Tibial nerve (tissue), 4 donors: Measurements from ENCODE around the gene MYL12B. TPM values are rescaled to one million over a fixed set of nuclear protein-coding genes. Genes with fewer than 3 reads are reported as not detected.
"Not testable (repeated sequence)": the region's sequence is repeated elsewhere in the genome, so short reads cannot be mapped to it uniquely, and the experiment has no call there.

Experiments used
- DNase-seq, 2 donors: peaks; one replicate each; pipeline ENCODE4 v3.0.0-alpha.2; 2019; ENCODE audit warnings: low spot score in 2 of 2
- H3K27ac ChIP-seq, 4 donors: fragments of 200-600 bp; sonication (generic) in 3 of 4; one replicate each; pipeline ENCODE4 v1.5.1; 2017 to 2019; ENCODE audit warnings: mild to moderate bottlenecking in 1 of 4
- H3K27me3 ChIP-seq, 2 donors: fragments of 200-600 bp; sonication (generic) in 1 of 2; one replicate each; pipeline versions ENCODE4 v1.5.1 to v1.6.0; 2017 to 2019
- H3K36me3 ChIP-seq, 3 donors: fragments of 200-600 bp; sonication (generic); one replicate each; pipeline ENCODE4 v1.5.1; 2018 to 2019
- H3K4me1 ChIP-seq, 4 donors: fragments of 200-600 bp; sonication (generic) in 3 of 4; one replicate each; pipeline ENCODE4 v1.5.1; 2017 to 2019
- H3K4me3 ChIP-seq, 4 donors: fragments of 200-600 bp; sonication (generic) in 3 of 4; one replicate each; pipeline ENCODE4 v1.5.1; 2017 to 2019; ENCODE audit warnings: mild to moderate bottlenecking in 1 of 4, moderate library complexity in 1 of 4
- H3K9me3 ChIP-seq, 4 donors: fragments of 200-600 bp; sonication (generic) in 3 of 4; one replicate each; pipeline ENCODE4 v1.5.1; 2017 to 2019
- EP300 ChIP-seq, 2 donors: sonication (generic); formaldehyde crosslinking; IDR thresholded peaks; one replicate each; pipeline ENCODE4 v1.6.1; 2017; ENCODE audit warnings: antibody characterized with exemption in 2 of 2, mild to moderate bottlenecking in 1 of 2
- POLR2A ChIP-seq, 2 donors: fragments of 450-650 bp; IDR thresholded peaks; one replicate each; pipeline ENCODE4 v1.6.1; 2017; ENCODE audit warnings: antibody characterized with exemption in 2 of 2, mild to moderate bottlenecking in 2 of 2, moderate library complexity in 2 of 2
- WGBS, 2 donors: methylation state at CpG; one replicate each; pipeline ENCODE4 v1.1.5; 2018; 5-methylcytosine and 5-hydroxymethylcytosine counted together
- total RNA-seq, 4 donors: library from RNA; depleted of rRNA; stranded (reverse); fragments of >200 nt; gene quantifications; one replicate each; pipeline ENCODE4 v1.1.0, GENCODE V29; 2016
- TF ChIP-seq, protein P1 (sequence below), 5 experiments: fragments of 200-600 bp in 3 of 5; fragments of 450-650 bp in 2 of 5; sonication (generic) in 3 of 5; IDR thresholded peaks; one replicate each; pipeline ENCODE4 v1.5.1; 2016 to 2019; ENCODE audit warnings: antibody characterized with exemption in 5 of 5, mild to moderate bottlenecking in 3 of 5, moderate library complexity in 2 of 5

The MYL12B gene
- total RNA-seq, 4 donors from 2014 or later: 244 to 321 (median 281) TPM

DNA sequence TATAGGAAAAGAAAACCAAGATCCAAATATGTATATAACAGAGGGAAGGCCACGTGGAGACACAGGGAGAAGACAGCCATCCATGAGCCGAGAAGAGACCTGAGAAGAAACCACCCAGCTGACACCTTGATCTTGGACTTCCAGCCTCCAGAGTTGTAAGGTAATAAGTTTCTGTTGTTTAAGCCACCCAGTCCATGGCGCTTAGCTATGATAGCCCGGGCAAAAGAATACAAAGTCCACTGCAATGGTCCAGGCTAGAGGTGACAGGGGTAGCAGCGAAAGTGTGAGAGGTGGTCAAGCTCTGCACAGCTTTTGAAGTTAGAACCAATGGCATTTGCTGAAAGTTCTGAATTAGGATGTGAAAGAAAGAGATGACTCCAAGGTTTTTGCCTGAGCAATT lies 44.9 kb upstream of the MYL12B start:
- no peak overlapping the region for H3K4me3 ChIP-seq
- 85 to 92% methylated on average over 5 of the region's 5 CpGs for WGBS, 2 donors
- DNase-seq: no peak
- no peaks in the 10 kb centered on the region for H3K9me3 ChIP-seq
- peaks cover 0 to 29% (median 6%) of the 10 kb centered on the region in 4 donors for H3K4me1 ChIP-seq
- TF ChIP-seq EP300 (IDR thresholded peaks at IDR 0.05) (no peak), POLR2A (IDR thresholded peaks at IDR 0.05) (no peak)
- TF ChIP-seq, protein P1, sequence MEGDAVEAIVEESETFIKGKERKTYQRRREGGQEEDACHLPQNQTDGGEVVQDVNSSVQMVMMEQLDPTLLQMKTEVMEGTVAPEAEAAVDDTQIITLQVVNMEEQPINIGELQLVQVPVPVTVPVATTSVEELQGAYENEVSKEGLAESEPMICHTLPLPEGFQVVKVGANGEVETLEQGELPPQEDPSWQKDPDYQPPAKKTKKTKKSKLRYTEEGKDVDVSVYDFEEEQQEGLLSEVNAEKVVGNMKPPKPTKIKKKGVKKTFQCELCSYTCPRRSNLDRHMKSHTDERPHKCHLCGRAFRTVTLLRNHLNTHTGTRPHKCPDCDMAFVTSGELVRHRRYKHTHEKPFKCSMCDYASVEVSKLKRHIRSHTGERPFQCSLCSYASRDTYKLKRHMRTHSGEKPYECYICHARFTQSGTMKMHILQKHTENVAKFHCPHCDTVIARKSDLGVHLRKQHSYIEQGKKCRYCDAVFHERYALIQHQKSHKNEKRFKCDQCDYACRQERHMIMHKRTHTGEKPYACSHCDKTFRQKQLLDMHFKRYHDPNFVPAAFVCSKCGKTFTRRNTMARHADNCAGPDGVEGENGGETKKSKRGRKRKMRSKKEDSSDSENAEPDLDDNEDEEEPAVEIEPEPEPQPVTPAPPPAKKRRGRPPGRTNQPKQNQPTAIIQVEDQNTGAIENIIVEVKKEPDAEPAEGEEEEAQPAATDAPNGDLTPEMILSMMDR (IDR thresholded peaks at IDR 0.05): no peak
- H3K27me3 ChIP-seq: no peaks in the 10 kb centered on the region
- H3K36me3 ChIP-seq: peaks cover 0 to 10% (median 0%) of the 10 kb centered on the region in 3 donors
- peak overlapping the region in 2 of 4 donors; percentile 29 to 58 for H3K27ac ChIP-seq

DNA sequence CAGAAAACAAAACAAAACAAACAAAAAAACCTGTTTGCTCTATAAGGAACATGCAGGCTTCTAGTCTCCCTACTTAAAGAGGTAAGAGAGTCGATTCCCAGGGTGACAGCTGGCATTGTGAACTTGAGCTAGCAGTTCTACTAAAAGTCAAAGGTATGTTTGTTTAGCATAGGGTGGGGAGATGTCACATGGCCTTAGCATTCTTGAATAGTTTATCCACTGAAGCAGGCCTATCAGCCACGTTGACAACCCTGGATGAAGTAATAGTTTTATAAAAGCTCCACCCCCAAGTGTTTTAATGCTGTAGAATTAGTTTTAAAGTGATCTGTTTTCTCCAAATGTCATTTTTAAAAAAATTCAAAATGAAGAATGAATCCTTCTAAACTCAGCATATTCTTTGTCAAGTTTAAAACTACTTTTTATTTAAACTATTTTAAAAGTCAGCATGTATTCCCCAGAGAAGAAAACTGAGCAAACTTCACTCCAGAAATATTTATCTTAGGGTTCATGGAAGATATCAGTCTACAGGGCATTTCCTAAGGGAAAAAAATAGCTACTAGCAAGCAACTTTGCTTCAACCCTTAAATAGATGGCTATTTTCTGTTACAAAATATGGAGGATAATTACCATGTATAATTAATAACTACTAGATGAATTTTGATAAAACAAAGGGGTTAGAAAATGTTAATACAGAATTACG lies 43.8 kb upstream of the MYL12B start:
- Histone ChIP-seq H3K4me3 (no peak overlapping the region), H3K4me1 (peaks cover 0 to 25% (median 3%) of the 10 kb centered on the region in 4 donors), H3K27ac (peak overlapping the region in 2 of 4 donors; percentile 21 to 58), H3K9me3 (no peaks in the 10 kb centered on the region), H3K27me3 (no peaks in the 10 kb centered on the region), H3K36me3 (peaks cover 0 to 10% (median 0%) of the 10 kb centered on the region in 3 donors)
- TF ChIP-seq, protein P1 (IDR thresholded peaks at IDR 0.05): no peak
- TF ChIP-seq EP300 (IDR thresholded peaks at IDR 0.05): no peak
- no peak for TF ChIP-seq POLR2A (IDR thresholded peaks at IDR 0.05)
- no peak for DNase-seq
- 36 to 45% methylated on average over 3 of the region's 3 CpGs for WGBS, 2 donors

DNA sequence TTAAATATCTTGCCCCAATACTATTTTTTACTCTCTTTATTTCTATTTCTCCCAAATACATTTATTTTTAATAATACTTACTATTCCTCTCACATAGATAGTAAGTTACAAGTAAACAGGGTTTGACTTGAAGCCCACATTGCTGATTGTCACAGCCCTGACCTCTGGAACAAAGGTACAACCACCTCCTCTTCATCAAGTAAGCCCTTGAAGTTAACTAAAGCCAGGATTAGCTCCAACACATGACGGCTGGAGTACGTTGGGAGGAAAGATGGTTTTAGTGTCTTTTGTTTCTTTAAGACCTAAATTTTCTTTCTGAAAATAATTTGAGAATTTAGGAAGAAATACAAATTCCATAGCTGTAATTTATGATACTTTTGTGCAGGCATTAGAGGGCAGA lies 43.1 kb upstream of the MYL12B start:
- 66 to 68% methylated on average over 2 of the region's 2 CpGs for WGBS, 2 donors
- Histone ChIP-seq H3K9me3 (no peaks in the 10 kb centered on the region), H3K4me3 (no peak overlapping the region), H3K36me3 (peaks cover 0 to 10% (median 0%) of the 10 kb centered on the region in 3 donors), H3K4me1 (peaks cover 0 to 25% (median 2%) of the 10 kb centered on the region in 4 donors), H3K27me3 (no peaks in the 10 kb centered on the region), H3K27ac (peak overlapping the region in 2 of 4 donors; percentile 21 to 57)
- TF ChIP-seq POLR2A (IDR thresholded peaks at IDR 0.05) (no peak), EP300 (IDR thresholded peaks at IDR 0.05) (no peak)
- TF ChIP-seq, protein P1 (IDR thresholded peaks at IDR 0.05): no peak
- DNase-seq: no peak

DNA sequence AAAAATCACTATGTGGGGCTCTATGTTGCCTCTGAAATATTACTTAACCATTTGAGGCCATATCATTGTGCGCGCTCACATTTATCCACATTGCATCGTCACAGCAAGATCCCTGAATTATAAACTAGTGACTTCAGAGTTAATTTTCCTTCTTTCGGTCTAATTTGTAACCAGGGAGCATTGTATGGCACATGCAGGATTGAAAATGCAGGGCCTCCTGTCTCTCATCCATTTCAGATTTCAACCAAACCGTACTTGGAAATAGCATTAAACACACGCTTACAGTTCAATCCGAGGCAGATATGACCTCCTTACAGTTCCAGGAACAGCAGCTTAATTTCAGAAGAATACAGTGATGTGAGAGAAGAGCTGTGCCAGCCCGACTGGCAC lies 42.7 kb upstream of the MYL12B start:
- Histone ChIP-seq H3K27ac (peak overlapping the region in 2 of 4 donors; percentile 7 to 57), H3K4me1 (peaks cover 0 to 25% (median 2%) of the 10 kb centered on the region in 4 donors), H3K4me3 (peak overlapping the region in 2 of 4 donors; percentile 4 to 12), H3K27me3 (no peaks in the 10 kb centered on the region), H3K9me3 (no peaks in the 10 kb centered on the region), H3K36me3 (peaks cover 0 to 9% (median 0%) of the 10 kb centered on the region in 3 donors)
- TF ChIP-seq, protein P1 (IDR thresholded peaks at IDR 0.05): no peak
- TF ChIP-seq EP300 (IDR thresholded peaks at IDR 0.05) (no peak), POLR2A (IDR thresholded peaks at IDR 0.05) (no peak)
- DNase-seq: no peak
- WGBS, 2 donors: 50 to 58% methylated on average over 8 of the region's 8 CpGs

DNA sequence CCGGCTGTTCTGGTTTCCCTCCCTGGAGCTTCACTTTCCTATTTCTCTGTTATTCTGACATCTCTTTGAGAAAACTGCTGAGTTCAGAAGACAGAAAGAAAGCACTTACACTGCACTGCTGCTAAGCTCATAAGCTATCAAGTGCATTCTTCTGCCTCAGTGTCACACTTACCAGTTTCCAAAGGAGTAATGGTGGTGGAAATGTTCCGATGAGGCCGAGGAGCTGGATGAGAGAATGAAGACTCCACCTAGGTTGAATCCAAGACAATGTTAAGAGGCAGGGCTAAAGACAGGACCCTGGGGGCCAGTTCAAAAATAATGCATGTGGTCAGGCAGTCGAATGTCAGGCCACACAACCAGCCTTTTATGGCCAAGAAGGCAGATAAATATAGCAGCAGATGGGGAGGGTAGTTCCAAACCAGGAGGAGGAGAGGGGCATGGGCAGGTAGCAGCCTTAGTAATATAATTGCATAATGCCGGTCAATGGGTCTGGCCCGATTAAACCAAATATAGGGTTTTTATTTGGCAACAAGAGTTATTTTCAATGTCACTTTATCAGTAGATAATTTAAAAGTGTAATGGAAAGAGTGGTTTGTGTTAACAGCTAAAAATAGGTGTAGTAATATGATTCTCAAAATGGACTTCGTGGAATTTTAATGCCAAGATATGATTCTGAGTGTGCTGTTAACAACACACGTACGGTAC lies 42.1 kb upstream of the MYL12B start, which contains the start of gene MYOM1:
MYOM1 (minus strand) TSS at position 338 of the 705 bp plus-strand sequence. CDS start 4,745 bp downstream, outside the sequence.
- H3K36me3 ChIP-seq: peaks cover 0 to 4% (median 0%) of the 10 kb centered on the region in 3 donors
- peaks cover 0 to 25% (median 2%) of the 10 kb centered on the region in 4 donors for H3K4me1 ChIP-seq
- 60 to 62% methylated on average over 9 of the region's 9 CpGs for WGBS, 2 donors
- DNase-seq: no peak
- peak within 1 kb of the TSS in 2 of 4 donors; percentile 21 to 57 for H3K27ac ChIP-seq
- H3K27me3 ChIP-seq: no peaks in the 10 kb centered on the region
- TF ChIP-seq POLR2A (IDR thresholded peaks at IDR 0.05) (no peak), EP300 (IDR thresholded peaks at IDR 0.05) (no peak)
- TF ChIP-seq, protein P1 (IDR thresholded peaks at IDR 0.05): no peak
- no peaks in the 10 kb centered on the region for H3K9me3 ChIP-seq
- peak within 1 kb of the TSS in 2 of 4 donors; percentile 4 to 12 for H3K4me3 ChIP-seq

DNA sequence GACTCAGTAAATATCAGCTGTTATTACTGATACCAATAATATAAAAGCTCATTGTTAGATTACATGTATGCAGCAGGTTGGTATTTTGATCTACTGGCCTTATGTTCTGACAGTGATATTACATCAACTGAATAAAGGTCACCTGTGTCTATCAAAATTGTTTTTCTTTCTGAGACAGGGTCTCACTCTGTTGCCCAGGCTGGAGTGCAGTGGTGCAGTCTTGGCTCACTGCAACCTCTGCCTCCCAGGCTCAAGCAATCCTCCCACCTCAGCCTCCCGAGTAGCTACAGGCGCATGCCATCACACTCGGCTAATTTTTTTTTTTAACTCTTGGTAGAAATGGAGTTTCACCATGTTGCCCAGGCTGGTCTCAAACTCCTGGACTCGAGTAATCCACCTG lies 41.1 kb upstream of the MYL12B start:
- not testable (repeated sequence) for H3K36me3 ChIP-seq, DNase-seq, H3K4me3 ChIP-seq, H3K9me3 ChIP-seq, H3K27me3 ChIP-seq, H3K27ac ChIP-seq
- peaks cover 0 to 25% (median 2%) of the 10 kb centered on the region in 4 donors for H3K4me1 ChIP-seq
- 85 to 86% methylated on average over 4 of the region's 4 CpGs for WGBS, 2 donors
